Measurements from ENCODE around the gene ALDH3A2. TPM values are rescaled to one million over a fixed set of nuclear protein-coding genes. Genes with fewer than 3 reads are reported as not detected.

The ALDH3A2 gene
- total RNA-seq, 1 experiment from 2014 or later: 271 TPM

DNA sequence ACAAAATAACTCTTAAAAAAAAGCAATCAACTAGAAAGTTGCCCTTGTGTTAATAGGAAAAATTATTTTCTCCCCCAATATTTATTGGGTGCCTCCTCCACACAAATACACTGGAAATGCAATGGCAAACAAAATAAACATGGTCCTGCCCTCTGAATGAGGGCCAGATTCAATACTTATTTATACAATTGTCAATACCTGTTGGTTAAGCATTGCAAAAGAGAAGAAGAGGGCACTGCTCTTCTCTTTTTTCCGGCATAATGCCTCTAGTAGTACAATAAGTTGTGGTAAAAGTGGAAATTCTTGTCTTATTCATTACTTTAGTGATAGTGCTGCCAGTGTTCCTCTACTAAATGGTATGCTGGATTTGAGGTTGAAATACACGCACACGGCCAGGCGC is 22.5 kb upstream of the ALDH3A2 start:
- Histone ChIP-seq H3K9me2 (ENCODE audit: insufficient read depth) (no peaks in the 10 kb centered on the region), H3K9me3 (ENCODE audit: insufficient read depth, low read depth) (peaks cover 6% of the 10 kb centered on the region), H3K4me3 (no peak overlapping the region), H3K27ac (no peak overlapping the region), H3K36me3 (ENCODE audit: low read depth) (no peaks in the 10 kb centered on the region), H3K4me1 (replicated peaks; ENCODE audit: insufficient read depth) (peaks cover 7% of the 10 kb centered on the region), H4K20me1 (ENCODE audit: insufficient read depth) (no peaks in the 10 kb centered on the region), H3K4me2 (no peak overlapping the region), H3K27me3 (ENCODE audit: insufficient read depth, low read depth) (no peaks in the 10 kb centered on the region), H3F3A (ENCODE audit: insufficient read depth, low read depth) (no peaks in the 10 kb centered on the region; the same call in none of the 2 replicates), H2AFZ (no peak overlapping the region), H3K79me2 (ENCODE audit: low read depth) (no peaks in the 10 kb centered on the region)
- ChIA-PET POLR2A (ENCODE audit: unreplicated experiment) (no interaction called here), CTCF (no interaction called here)
- DNase-seq: no peak
- intact Hi-C loops (cut with micrococcal nuclease; ENCODE audit: unreplicated experiment): no loop called here
- no TSS peak for BruUV-seq (replicated peaks)
- TF ChIP-seq EZH2 (IDR thresholded peaks at IDR 0.05; ENCODE audit: low read depth): no peak
- TF ChIP-seq, protein P1, sequence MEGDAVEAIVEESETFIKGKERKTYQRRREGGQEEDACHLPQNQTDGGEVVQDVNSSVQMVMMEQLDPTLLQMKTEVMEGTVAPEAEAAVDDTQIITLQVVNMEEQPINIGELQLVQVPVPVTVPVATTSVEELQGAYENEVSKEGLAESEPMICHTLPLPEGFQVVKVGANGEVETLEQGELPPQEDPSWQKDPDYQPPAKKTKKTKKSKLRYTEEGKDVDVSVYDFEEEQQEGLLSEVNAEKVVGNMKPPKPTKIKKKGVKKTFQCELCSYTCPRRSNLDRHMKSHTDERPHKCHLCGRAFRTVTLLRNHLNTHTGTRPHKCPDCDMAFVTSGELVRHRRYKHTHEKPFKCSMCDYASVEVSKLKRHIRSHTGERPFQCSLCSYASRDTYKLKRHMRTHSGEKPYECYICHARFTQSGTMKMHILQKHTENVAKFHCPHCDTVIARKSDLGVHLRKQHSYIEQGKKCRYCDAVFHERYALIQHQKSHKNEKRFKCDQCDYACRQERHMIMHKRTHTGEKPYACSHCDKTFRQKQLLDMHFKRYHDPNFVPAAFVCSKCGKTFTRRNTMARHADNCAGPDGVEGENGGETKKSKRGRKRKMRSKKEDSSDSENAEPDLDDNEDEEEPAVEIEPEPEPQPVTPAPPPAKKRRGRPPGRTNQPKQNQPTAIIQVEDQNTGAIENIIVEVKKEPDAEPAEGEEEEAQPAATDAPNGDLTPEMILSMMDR (conservative IDR thresholded peaks at IDR 0.05): no peak

- BruUV-seq (replicated peaks): no TSS peak
- no peak overlapping the region for H2AFZ ChIP-seq
- H3K4me2 ChIP-seq: no peak overlapping the region
- ChIA-PET CTCF (no interaction called here), POLR2A (ENCODE audit: unreplicated experiment) (no interaction called here)
- no peaks in the 10 kb centered on the region for H3K79me2 ChIP-seq (ENCODE audit: low read depth)
- no peaks in the 10 kb centered on the region for H4K20me1 ChIP-seq (ENCODE audit: insufficient read depth)
- no peak for DNase-seq
- H3K36me3 ChIP-seq (ENCODE audit: low read depth): no peaks in the 10 kb centered on the region; the same call in 1 of the 2 replicates
- intact Hi-C loops (cut with micrococcal nuclease; ENCODE audit: unreplicated experiment): no loop called here
- no peaks in the 10 kb centered on the region; the same call in 1 of the 2 replicates for H3F3A ChIP-seq (ENCODE audit: insufficient read depth, low read depth)
- no peaks in the 10 kb centered on the region for H3K27me3 ChIP-seq (ENCODE audit: insufficient read depth, low read depth)
- H3K9me2 ChIP-seq (ENCODE audit: insufficient read depth): no peaks in the 10 kb centered on the region
- H3K9me3 ChIP-seq (ENCODE audit: insufficient read depth, low read depth): no peaks in the 10 kb centered on the region; the same call in 1 of the 2 replicates
- H3K4me1 ChIP-seq (replicated peaks; ENCODE audit: insufficient read depth): peaks cover 8% of the 10 kb centered on the region
- no peak overlapping the region for H3K27ac ChIP-seq
- no peak overlapping the region for H3K4me3 ChIP-seq
- TF ChIP-seq, protein P1 (conservative IDR thresholded peaks at IDR 0.05): no peak
- no peak for TF ChIP-seq EZH2 (IDR thresholded peaks at IDR 0.05; ENCODE audit: low read depth)
These were observed 19.1 kb upstream of the ALDH3A2 start for GRCh38 chr17:19629449-19629848.

DNA sequence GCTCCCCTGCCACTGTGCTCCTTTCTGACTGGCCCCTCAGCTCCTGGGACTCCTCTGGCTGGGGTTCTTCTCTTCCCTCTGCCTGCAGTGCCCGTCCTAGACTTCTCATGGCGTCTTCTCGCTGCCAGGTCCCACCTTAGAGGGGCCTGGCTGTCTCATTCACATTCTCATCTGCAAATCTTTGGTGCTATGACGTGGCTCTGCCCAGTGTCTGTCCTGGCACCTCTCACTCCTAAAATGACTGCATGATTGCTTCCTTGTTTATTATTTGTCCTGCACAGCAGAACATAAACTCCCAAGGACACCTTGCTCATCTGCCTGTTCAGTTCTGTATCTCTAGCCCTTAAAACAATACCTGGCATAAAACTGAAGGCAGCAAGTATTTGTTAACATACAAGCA is 18.5 kb upstream of the ALDH3A2 start:
- H2AFZ ChIP-seq: no peak overlapping the region
- intact Hi-C loops (cut with micrococcal nuclease; ENCODE audit: unreplicated experiment): no loop called here
- no TSS peak for BruUV-seq (replicated peaks)
- no peak for TF ChIP-seq EZH2 (IDR thresholded peaks at IDR 0.05; ENCODE audit: low read depth)
- TF ChIP-seq, protein P1 (conservative IDR thresholded peaks at IDR 0.05): no peak
- ChIA-PET POLR2A (ENCODE audit: unreplicated experiment) (interaction anchor here (0.5 kb wide), 1 partner anchor 10 kb away, joined by 8 read pairs; no protein-coding TSS in a partner anchor), CTCF (no interaction called here)
- H3K9me2 ChIP-seq (ENCODE audit: insufficient read depth): no peaks in the 10 kb centered on the region
- no peaks in the 10 kb centered on the region; the same call in 1 of the 2 replicates for H3K9me3 ChIP-seq (ENCODE audit: insufficient read depth, low read depth)
- no peaks in the 10 kb centered on the region for H3K27me3 ChIP-seq (ENCODE audit: insufficient read depth, low read depth)
- no peaks in the 10 kb centered on the region for H4K20me1 ChIP-seq (ENCODE audit: insufficient read depth)
- no peak for DNase-seq
- H3K27ac ChIP-seq: no peak overlapping the region
- no peaks in the 10 kb centered on the region; the same call in 1 of the 2 replicates for H3F3A ChIP-seq (ENCODE audit: insufficient read depth, low read depth)
- peaks cover 6% of the 10 kb centered on the region; the same call in 1 of the 2 replicates for H3K79me2 ChIP-seq (ENCODE audit: low read depth)
- H3K4me1 ChIP-seq (replicated peaks; ENCODE audit: insufficient read depth): peaks cover 8% of the 10 kb centered on the region
- no peak overlapping the region for H3K4me2 ChIP-seq
- H3K36me3 ChIP-seq (ENCODE audit: low read depth): no peaks in the 10 kb centered on the region; the same call in 1 of the 2 replicates
- H3K4me3 ChIP-seq: no peak overlapping the region
